Measurements from ENCODE around the gene NUP93.

NUP93 gene

GRCh38 chr16:56729735-56730662, at the start of gene NUP93 (continued):
- TF ChIP-seq KLF17 (tag by site-specific recombination; IDR thresholded peaks at IDR 0.05) (no peak), ZNF132 (tag by site-specific recombination; IDR thresholded peaks at IDR 0.05; ENCODE audit: borderline replicate concordance) (no peak), ZNF16 (tag by site-specific recombination; IDR thresholded peaks at IDR 0.05; ENCODE audit: low read depth) (no peak), ZNF600 (tag by site-specific recombination; IDR thresholded peaks at IDR 0.05) (peak; percentile 72), YY1 (tag by site-specific recombination; IDR thresholded peaks at IDR 0.05) (no peak), ZNF501 (tag by site-specific recombination; IDR thresholded peaks at IDR 0.05) (no peak), IKZF3 (tag by site-specific recombination; IDR thresholded peaks at IDR 0.05) (peak; percentile 44; the same call in 1 of the 2 replicates), ZNF664 (tag by site-specific recombination; IDR thresholded peaks at IDR 0.05) (no peak), INSM2 (tag by site-specific recombination; IDR thresholded peaks at IDR 0.05) (no peak), ZNF157 (tag by site-specific recombination; IDR thresholded peaks at IDR 0.05) (no peak), ZNF341 (tag by site-specific recombination; IDR thresholded peaks at IDR 0.05; ENCODE audit: low read depth) (no peak), ZBTB1 (tag by site-specific recombination; IDR thresholded peaks at IDR 0.05) (no peak), ZBTB17 (tag by site-specific recombination; IDR thresholded peaks at IDR 0.05) (0 out of 2 replicates have a peak, but pooled peaks have one; percentile 16), ZNF18 (tag by site-specific recombination; IDR thresholded peaks at IDR 0.05) (no peak), ZNF521 (tag by site-specific recombination; IDR thresholded peaks at IDR 0.05) (no peak), KLF9 (tag by site-specific recombination; IDR thresholded peaks at IDR 0.05; ENCODE audit: low read depth) (peak; percentile 77), ZNF394 (tag by site-specific recombination; IDR thresholded peaks at IDR 0.05; ENCODE audit: borderline replicate concordance) (0 out of 2 replicates have a peak, but pooled peaks have one; percentile 27), ZNF398 (tag by site-specific recombination; IDR thresholded peaks at IDR 0.05) (no peak), ZNF692 (tag by site-specific recombination; IDR thresholded peaks at IDR 0.05) (no peak; the same call in 1 of the 2 replicates), ZNF791 (tag by site-specific recombination; IDR thresholded peaks at IDR 0.05) (no peak), KLF10 (tag by site-specific recombination; IDR thresholded peaks at IDR 0.05) (peak; percentile 80; the same call in 1 of the 2 replicates), ZIC2 (tag by site-specific recombination; IDR thresholded peaks at IDR 0.05) (no peak), ZNF701 (tag by site-specific recombination; IDR thresholded peaks at IDR 0.05) (no peak), ZNF114 (tag by site-specific recombination; IDR thresholded peaks at IDR 0.05) (no peak), ZNF626 (tag by site-specific recombination; IDR thresholded peaks at IDR 0.05) (no peak), KLF8 (tag by site-specific recombination; IDR thresholded peaks at IDR 0.05) (peak; percentile 67), ZNF707 (tag by site-specific recombination; IDR thresholded peaks at IDR 0.05) (no peak), ZNF785 (tag by site-specific recombination; IDR thresholded peaks at IDR 0.05) (no peak), WT1 (tag by site-specific recombination; IDR thresholded peaks at IDR 0.05) (no peak), ZSCAN18 (tag by site-specific recombination; IDR thresholded peaks at IDR 0.05) (no peak), ZNF621 (tag by site-specific recombination; IDR thresholded peaks at IDR 0.05) (no peak), BCL11B (tag by site-specific recombination; IDR thresholded peaks at IDR 0.05; ENCODE audit: low read depth) (no peak)

Measured in HEK293 (cell line).